Progenitor cell of endocrine pancreas (in vitro differentiated cells): Measurements from ENCODE around the gene CSNK2A1. TPM values are rescaled to one million over a fixed set of nuclear protein-coding genes. Genes with fewer than 3 reads are reported as not detected.

Experiments used
- DNase-seq: peaks from one replicate; pipeline ENCODE4 v3.0.0; 2021; ENCODE audit warnings: low spot score; ENCODE audit not compliant: unreplicated experiment
- H3K27ac Mint-ChIP-seq: 2 replicates; pipeline ENCODE4 v1.8.0; 2021; ENCODE audit warnings: mild to moderate bottlenecking, moderate library complexity, mixed read lengths
- H3K27me3 Mint-ChIP-seq: 2 replicates; pipeline ENCODE4 v1.8.0; 2021; ENCODE audit warnings: mixed read lengths
- H3K36me3 Mint-ChIP-seq: 2 replicates; pipeline ENCODE4 v1.8.0; 2022; ENCODE audit warnings: mixed read lengths; ENCODE audit not compliant: insufficient read depth
- H3K4me1 Mint-ChIP-seq: 2 replicates; pipeline ENCODE4 v1.8.0; 2021; ENCODE audit warnings: low read depth, mixed read lengths
- H3K4me3 Mint-ChIP-seq: 2 replicates; pipeline ENCODE4 v1.8.0; 2021; ENCODE audit warnings: low read depth, mild to moderate bottlenecking, moderate library complexity, mixed read lengths
- H3K9me3 Mint-ChIP-seq: 2 replicates; pipeline ENCODE4 v1.8.0; 2021; ENCODE audit warnings: low read depth, mixed read lengths
- CTCF ChIP-seq: fragments of 200-600 bp; sonication (generic); IDR thresholded peaks from one replicate; pipeline ENCODE4 v1.5.0; 2021; ENCODE audit warnings: antibody characterized with exemption, mild to moderate bottlenecking; ENCODE audit not compliant: unreplicated experiment
- total RNA-seq: library from RNA; stranded (reverse); gene quantifications from 2 replicates; pipeline ENCODE4 v1.2.1, GENCODE V29; 2021

CSNK2A1 gene
- total RNA-seq, 1 donor from 2014 or later: 175 TPM

GRCh38 chr20:431012-431904 is 112.3 kb downstream of the CSNK2A1 start:
- no peaks in the 10 kb centered on the region for H3K4me1 Mint-ChIP-seq
- H3K27ac Mint-ChIP-seq: no peak overlapping the region
- DNase-seq: peak; percentile 36
- peaks cover 8% of the 10 kb centered on the region for H3K36me3 Mint-ChIP-seq
- peak; percentile 63 for TF ChIP-seq CTCF
- H3K27me3 Mint-ChIP-seq: no peaks in the 10 kb centered on the region
- no peaks in the 10 kb centered on the region for H3K9me3 Mint-ChIP-seq
- no peak overlapping the region for H3K4me3 Mint-ChIP-seq

- H3K4me1 Mint-ChIP-seq: no peaks in the 10 kb centered on the region
- no peak for TF ChIP-seq CTCF
- H3K27ac Mint-ChIP-seq: no peak overlapping the region
- no peaks in the 10 kb centered on the region for H3K9me3 Mint-ChIP-seq
- no peak for DNase-seq
- H3K27me3 Mint-ChIP-seq: no peaks in the 10 kb centered on the region
- peaks cover 10% of the 10 kb centered on the region for H3K36me3 Mint-ChIP-seq
- no peak overlapping the region for H3K4me3 Mint-ChIP-seq
These were observed 113.2 kb downstream of the CSNK2A1 start for GRCh38 chr20:430091-430999.

DNA sequence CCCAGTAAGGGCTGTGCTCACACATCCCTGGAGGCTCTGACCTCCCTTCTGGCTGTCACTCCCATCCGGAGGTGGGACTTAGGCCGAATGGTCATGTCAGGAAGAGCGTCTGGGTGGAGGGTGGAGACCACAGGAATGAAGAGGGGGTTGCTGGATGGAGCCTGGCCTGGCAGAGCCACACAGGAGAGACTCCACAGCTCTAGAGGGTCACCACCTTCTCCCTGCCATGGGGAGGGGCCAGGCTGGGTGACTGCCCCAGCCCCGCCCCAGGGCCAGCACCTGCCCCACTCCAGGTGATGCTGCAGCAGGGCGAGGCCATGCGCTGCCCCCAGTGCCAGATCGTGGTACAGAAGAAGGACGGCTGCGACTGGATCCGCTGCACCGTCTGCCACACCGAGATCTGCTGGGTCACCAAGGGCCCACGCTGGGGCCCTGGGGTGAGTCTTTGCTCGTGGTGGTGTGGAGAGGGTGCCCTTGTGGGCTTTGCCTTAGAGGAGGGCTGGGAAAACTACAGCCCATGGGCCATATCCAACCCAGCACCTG is 114.9 kb downstream of the CSNK2A1 start:
- TF ChIP-seq CTCF: no peak
- Mint-ChIP-seq H3K4me3 (no peak overlapping the region), H3K4me1 (no peaks in the 10 kb centered on the region), H3K9me3 (no peaks in the 10 kb centered on the region), H3K27me3 (no peaks in the 10 kb centered on the region), H3K27ac (peak overlapping the region; percentile 67), H3K36me3 (peaks cover 9% of the 10 kb centered on the region)
- no peak for DNase-seq

GRCh38 chr20:427849-428657 is 115.5 kb downstream of the CSNK2A1 start:
- TF ChIP-seq CTCF: no peak
- H3K4me1 Mint-ChIP-seq: no peaks in the 10 kb centered on the region
- H3K9me3 Mint-ChIP-seq: no peaks in the 10 kb centered on the region
- peaks cover 9% of the 10 kb centered on the region for H3K36me3 Mint-ChIP-seq
- peak overlapping the region; percentile 67 for H3K27ac Mint-ChIP-seq
- DNase-seq: no peak
- no peaks in the 10 kb centered on the region for H3K27me3 Mint-ChIP-seq
- H3K4me3 Mint-ChIP-seq: no peak overlapping the region
